GM19463 (cell line): ENCODE results near the gene CD300LF.

Source experiments
- ATAC-seq: cut with Tn5 transposase; IDR thresholded peaks from one replicate; pipeline ENCODE4 v1.9.1; 2021; ENCODE audit warnings: mild to moderate bottlenecking, moderate library complexity; ENCODE audit not compliant: unreplicated experiment

Gene CD300LF

DNA sequence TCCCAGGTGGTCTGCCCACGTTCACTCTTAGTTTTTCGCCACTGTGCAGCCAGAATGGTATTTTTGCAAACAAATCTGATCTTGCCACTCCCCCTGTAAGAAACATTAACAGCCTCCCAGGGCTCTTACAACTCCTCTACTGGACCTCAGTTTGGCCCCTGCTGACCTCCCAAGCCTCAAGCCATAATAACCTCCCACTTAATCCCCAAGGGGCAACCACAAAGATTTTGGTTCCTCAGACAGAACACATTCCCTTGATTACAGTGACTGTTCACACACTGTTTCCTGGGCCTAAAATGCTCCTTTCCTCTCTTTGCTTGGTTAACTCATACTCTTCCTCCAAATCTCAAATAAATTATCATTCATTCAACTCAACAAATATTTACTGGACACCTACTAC lies 67.7 kb downstream of the CD300LF start:
- ATAC-seq = no peak

DNA sequence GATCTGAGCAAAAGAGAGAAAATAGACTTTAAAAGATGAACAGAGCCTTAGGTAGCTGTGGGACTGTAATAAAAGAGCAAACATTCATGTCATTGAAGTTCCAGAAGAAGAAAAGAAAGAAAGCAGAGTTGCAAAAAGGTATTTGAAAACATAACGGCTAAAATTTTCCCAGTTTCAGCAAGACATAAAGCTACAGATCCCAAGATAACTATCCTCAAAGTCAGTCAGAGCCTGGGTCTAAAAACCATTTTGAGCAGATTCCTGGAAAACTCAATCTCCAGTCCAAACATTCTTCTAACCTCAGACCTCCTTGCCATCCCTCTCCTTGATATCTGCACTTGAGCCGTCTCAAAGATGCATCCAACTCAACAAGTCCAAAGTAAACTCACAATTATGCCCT lies 68.3 kb downstream of the CD300LF start:
- ATAC-seq = no peak
